Upper lobe of right lung (tissue), 1 donor: Measurements from ENCODE around the gene MGA. TPM values are rescaled to one million over a fixed set of nuclear protein-coding genes. Genes with fewer than 3 reads are reported as not detected.

ENCODE experiments used
- ATAC-seq: fragments of 200-7000 bp; cut with Tn5 transposase; one replicate; pipeline ENCODE4 v1.9.1; 2020; ENCODE audit warnings: mild to moderate bottlenecking, moderate library complexity
- DNase-seq: peaks from one replicate; pipeline ENCODE4 v3.0.0-alpha.2; 2020
- H3K27ac ChIP-seq: fragments of 200-600 bp; one replicate; pipeline ENCODE4 v1.8.0; 2022
- H3K27me3 ChIP-seq: fragments of 200-600 bp; one replicate; pipeline ENCODE4 v1.8.0; 2022; ENCODE audit warnings: mild to moderate bottlenecking
- H3K36me3 ChIP-seq: fragments of 200-600 bp; one replicate; pipeline ENCODE4 v1.8.0; 2022
- H3K4me1 ChIP-seq: fragments of 200-600 bp; one replicate; pipeline ENCODE4 v1.8.0; 2022
- H3K4me3 ChIP-seq: fragments of 200-600 bp; one replicate; pipeline ENCODE4 v1.8.0; 2022; ENCODE audit warnings: mild to moderate bottlenecking
- H3K9me3 ChIP-seq: fragments of 200-600 bp; one replicate; pipeline ENCODE4 v1.8.0; 2022
- CTCF ChIP-seq: fragments of 200-600 bp; IDR thresholded peaks from one replicate; pipeline ENCODE4 v1.8.0; 2022; ENCODE audit warnings: antibody characterized with exemption
- intact Hi-C: fragments of 100-400 bp; cut with DNase I; formaldehyde crosslinking; loops from one replicate; pipeline ENCODE4 v1.11.0; 2022
- total RNA-seq: library from RNA; stranded (reverse); fragmentation: NEBNext Ultra II Directional; extraction: Animal tissue kit (Norgen Biotek cat#: 25700); gene quantifications from one replicate; pipeline ENCODE4 v1.2.1, GENCODE V29; 2021
- donor health status: DM: no; HTN: yes; CAD: no; lungs with severe emphysema.

Gene MGA
- total RNA-seq, 1 donor from 2014 or later, result 39.2 TPM

- no peak overlapping the region for H3K4me3 ChIP-seq
- ATAC-seq, result no peak
- H3K4me1 ChIP-seq, result peaks cover 11% of the 10 kb centered on the region
- no peak for DNase-seq
- H3K27ac ChIP-seq, result no peak overlapping the region
- H3K27me3 ChIP-seq, result no peaks in the 10 kb centered on the region
- no peak for TF ChIP-seq CTCF
- no peaks in the 10 kb centered on the region for H3K9me3 ChIP-seq
- intact Hi-C loops, result no loop called here
- H3K36me3 ChIP-seq, result no peaks in the 10 kb centered on the region
These were observed 1.0 kb upstream of the MGA start for GRCh38 chr15:41659190-41659589.

- no peaks in the 10 kb centered on the region for H3K27me3 ChIP-seq
- peaks cover 11% of the 10 kb centered on the region for H3K4me1 ChIP-seq
- no peaks in the 10 kb centered on the region for H3K9me3 ChIP-seq
- H3K4me3 ChIP-seq, result peak overlapping the region; percentile 64
- no peak for DNase-seq
- ATAC-seq, result peak; percentile 5
- H3K27ac ChIP-seq, result peak overlapping the region; percentile 85
- intact Hi-C loops, result no loop called here
- no peak for TF ChIP-seq CTCF
- no peaks in the 10 kb centered on the region for H3K36me3 ChIP-seq
These were observed 360 bp upstream of the MGA start for GRCh38 chr15:41659855-41660234.

- ATAC-seq (no peak), DNase-seq (no peak)
- no peak for TF ChIP-seq CTCF
- Histone ChIP-seq H3K4me3 (peak overlapping the region; percentile 64), H3K27ac (peak overlapping the region; percentile 85), H3K9me3 (no peaks in the 10 kb centered on the region), H3K4me1 (peaks cover 11% of the 10 kb centered on the region), H3K36me3 (no peaks in the 10 kb centered on the region), H3K27me3 (no peaks in the 10 kb centered on the region)
- intact Hi-C loops, result no loop called here
These were observed 893 bp downstream of the MGA start for GRCh38 chr15:41661078-41661517.

- Histone ChIP-seq H3K27me3 (no peaks in the 10 kb centered on the region), H3K4me3 (peak overlapping the region; percentile 64), H3K9me3 (no peaks in the 10 kb centered on the region), H3K27ac (peak overlapping the region; percentile 72), H3K4me1 (peaks cover 11% of the 10 kb centered on the region), H3K36me3 (no peaks in the 10 kb centered on the region)
- TF ChIP-seq CTCF, result no peak
- intact Hi-C loops, result no loop called here
- DNase-seq (peak; percentile 89), ATAC-seq (peak; percentile 72)
These were observed 1.5 kb downstream of the MGA start for GRCh38 chr15:41661518-41662225.

- H3K27me3 ChIP-seq, result no peaks in the 10 kb centered on the region
- H3K4me1 ChIP-seq, result peaks cover 5% of the 10 kb centered on the region
- ATAC-seq (no peak), DNase-seq (no peak)
- H3K27ac ChIP-seq, result no peak overlapping the region
- H3K9me3 ChIP-seq, result no peaks in the 10 kb centered on the region
- no peak for TF ChIP-seq CTCF
- intact Hi-C loops, result no loop called here
- H3K4me3 ChIP-seq, result no peak overlapping the region
- H3K36me3 ChIP-seq, result peaks cover 4% of the 10 kb centered on the region
These were observed 6.2 kb downstream of the MGA start for GRCh38 chr15:41666353-41666920.
